T-helper 9 cell (primary cell): ENCODE data around the gene BLACAT1.

ENCODE experiments used
- DNase-seq: peaks from one replicate; pipeline ENCODE4 v3.0.0-alpha.2; 2020
- total RNA-seq, 2 donors: gene quantifications; one replicate each; lab custom pipeline; 2026; lab: John Stamatoyannopoulos, UW

Gene BLACAT1
- 0 to 0.56 reads per million in 2 donors for total RNA-seq

- DNase-seq = no peak
These were observed at the start of gene BLACAT1 for GRCh38 chr1:205455581-205456382. BLACAT1 (minus strand) TSS chr1:205456045.

- no peak for DNase-seq
These were observed 49.4 kb upstream of the BLACAT1 start for GRCh38 chr1:205505076-205505729.

- peak; percentile 16 for DNase-seq
These were observed 48.6 kb upstream of the BLACAT1 start, which contains the start of gene CDK18 for GRCh38 chr1:205504311-205505075. CDK18 (plus strand) TSS chr1:205504669; CDS start chr1:205523168, 18,499 bp downstream.

GRCh38 chr1:205502992-205503391 lies 47.1 kb upstream of the BLACAT1 start:
- DNase-seq = no peak

GRCh38 chr1:205502111-205502810 lies 46.4 kb upstream of the BLACAT1 start:
- no peak for DNase-seq

GRCh38 chr1:205500240-205501233 lies 44.7 kb upstream of the BLACAT1 start:
- no peak for DNase-seq

GRCh38 chr1:205499789-205500188 lies 43.9 kb upstream of the BLACAT1 start:
- DNase-seq = no peak

- no peak for DNase-seq
These were observed 41.5 kb upstream of the BLACAT1 start for GRCh38 chr1:205497351-205497750.

GRCh38 chr1:205496661-205497060 lies 40.8 kb upstream of the BLACAT1 start:
- no peak for DNase-seq

GRCh38 chr1:205495237-205495823 lies 39.5 kb upstream of the BLACAT1 start:
- no peak for DNase-seq

GRCh38 chr1:205494115-205494514 lies 38.3 kb upstream of the BLACAT1 start:
- DNase-seq = no peak

GRCh38 chr1:205493241-205494085 lies 37.6 kb upstream of the BLACAT1 start:
- no peak for DNase-seq

- DNase-seq = no peak
These were observed 36.9 kb upstream of the BLACAT1 start for GRCh38 chr1:205492774-205493173.

- no peak for DNase-seq
These were observed 36.4 kb upstream of the BLACAT1 start for GRCh38 chr1:205492201-205492667.

- no peak for DNase-seq
These were observed 35.9 kb upstream of the BLACAT1 start for GRCh38 chr1:205491794-205492193.

GRCh38 chr1:205488074-205488723 lies 32.4 kb upstream of the BLACAT1 start:
- no peak for DNase-seq

GRCh38 chr1:205486258-205486657 lies 30.4 kb upstream of the BLACAT1 start:
- no peak for DNase-seq

- peak; percentile 50 for DNase-seq
These were observed 29.4 kb upstream of the BLACAT1 start for GRCh38 chr1:205484985-205485967.
